ENCODE results near the gene PDP2. TPM values are rescaled to one million over a fixed set of nuclear protein-coding genes. Genes with fewer than 3 reads are reported as not detected.

The PDP2 gene
- total RNA-seq, 1 experiment from 2014 or later, result 27.2 TPM

DNA sequence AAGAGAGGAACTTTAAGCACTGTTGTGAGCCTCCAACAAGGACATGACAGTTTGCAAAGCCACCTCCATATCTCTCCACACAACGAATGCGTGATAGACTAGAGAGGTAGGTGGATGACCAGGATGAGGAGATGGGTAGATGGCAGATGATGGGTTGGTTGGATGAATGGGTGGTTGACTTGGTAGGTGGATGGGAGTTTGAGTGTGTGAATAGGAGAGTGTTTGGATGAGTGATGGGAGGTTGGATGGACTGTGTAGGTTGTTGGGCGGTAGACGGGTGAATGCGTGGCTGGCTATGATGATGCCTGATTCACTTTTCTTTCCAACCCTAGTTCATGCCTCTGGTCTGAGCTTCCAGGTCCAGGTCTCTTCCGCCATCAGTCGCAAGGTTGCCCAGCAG is 34.2 kb downstream of the PDP2 start:
- DNase-seq, result no peak
- intact Hi-C loops (cut with micrococcal nuclease; ENCODE audit: unreplicated experiment), result no loop called here
- Mint-ChIP-seq H3K27me3 (ENCODE audit: unreplicated experiment) (peaks cover 33% of the 10 kb centered on the region), H3K36me3 (ENCODE audit: insufficient read depth, unreplicated experiment) (no peaks in the 10 kb centered on the region), H3K27ac (ENCODE audit: unreplicated experiment) (no peak overlapping the region), H3K4me1 (ENCODE audit: low read depth, unreplicated experiment) (no peaks in the 10 kb centered on the region), H3K4me3 (ENCODE audit: low read depth, unreplicated experiment) (no peak overlapping the region), H3K9me3 (ENCODE audit: low read depth, unreplicated experiment) (no peaks in the 10 kb centered on the region)
- BruUV-seq (replicated peaks), result no TSS peak
- TF ChIP-seq, protein P1, sequence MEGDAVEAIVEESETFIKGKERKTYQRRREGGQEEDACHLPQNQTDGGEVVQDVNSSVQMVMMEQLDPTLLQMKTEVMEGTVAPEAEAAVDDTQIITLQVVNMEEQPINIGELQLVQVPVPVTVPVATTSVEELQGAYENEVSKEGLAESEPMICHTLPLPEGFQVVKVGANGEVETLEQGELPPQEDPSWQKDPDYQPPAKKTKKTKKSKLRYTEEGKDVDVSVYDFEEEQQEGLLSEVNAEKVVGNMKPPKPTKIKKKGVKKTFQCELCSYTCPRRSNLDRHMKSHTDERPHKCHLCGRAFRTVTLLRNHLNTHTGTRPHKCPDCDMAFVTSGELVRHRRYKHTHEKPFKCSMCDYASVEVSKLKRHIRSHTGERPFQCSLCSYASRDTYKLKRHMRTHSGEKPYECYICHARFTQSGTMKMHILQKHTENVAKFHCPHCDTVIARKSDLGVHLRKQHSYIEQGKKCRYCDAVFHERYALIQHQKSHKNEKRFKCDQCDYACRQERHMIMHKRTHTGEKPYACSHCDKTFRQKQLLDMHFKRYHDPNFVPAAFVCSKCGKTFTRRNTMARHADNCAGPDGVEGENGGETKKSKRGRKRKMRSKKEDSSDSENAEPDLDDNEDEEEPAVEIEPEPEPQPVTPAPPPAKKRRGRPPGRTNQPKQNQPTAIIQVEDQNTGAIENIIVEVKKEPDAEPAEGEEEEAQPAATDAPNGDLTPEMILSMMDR (IDR thresholded peaks at IDR 0.05; ENCODE audit: unreplicated experiment), result no peak
- CTCF ChIA-PET, result no interaction called here

DNA sequence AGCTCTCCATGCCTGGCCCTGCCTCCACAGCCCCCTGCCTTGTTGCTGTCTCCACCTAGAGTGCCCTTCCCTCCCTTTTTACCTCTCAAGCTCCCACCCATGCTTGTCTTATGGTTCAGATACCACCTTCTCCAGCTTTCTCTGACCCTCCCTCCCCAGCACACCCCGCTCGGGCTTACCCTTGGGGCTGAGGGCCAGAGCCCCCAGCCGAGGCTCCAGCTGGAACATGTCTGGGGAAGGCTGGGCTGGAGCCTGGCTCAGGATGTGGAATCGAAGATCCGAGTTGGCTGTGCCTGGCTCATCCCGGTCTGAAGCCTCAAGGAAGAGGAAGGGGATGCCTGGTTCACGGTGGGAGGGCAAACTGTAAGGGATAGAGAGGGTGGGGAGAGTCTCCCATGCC is 34.7 kb downstream of the PDP2 start:
- no peak for DNase-seq
- peaks cover 33% of the 10 kb centered on the region for H3K27me3 Mint-ChIP-seq (ENCODE audit: unreplicated experiment)
- H3K4me3 Mint-ChIP-seq (ENCODE audit: low read depth, unreplicated experiment), result no peak overlapping the region
- no peaks in the 10 kb centered on the region for H3K9me3 Mint-ChIP-seq (ENCODE audit: low read depth, unreplicated experiment)
- H3K4me1 Mint-ChIP-seq (ENCODE audit: low read depth, unreplicated experiment), result no peaks in the 10 kb centered on the region
- H3K27ac Mint-ChIP-seq (ENCODE audit: unreplicated experiment), result no peak overlapping the region
- no TSS peak for BruUV-seq (replicated peaks)
- CTCF ChIA-PET, result no interaction called here
- intact Hi-C loops (cut with micrococcal nuclease; ENCODE audit: unreplicated experiment), result no loop called here
- TF ChIP-seq, protein P1 (IDR thresholded peaks at IDR 0.05; ENCODE audit: unreplicated experiment), result no peak
- no peaks in the 10 kb centered on the region for H3K36me3 Mint-ChIP-seq (ENCODE audit: insufficient read depth, unreplicated experiment)

DNA sequence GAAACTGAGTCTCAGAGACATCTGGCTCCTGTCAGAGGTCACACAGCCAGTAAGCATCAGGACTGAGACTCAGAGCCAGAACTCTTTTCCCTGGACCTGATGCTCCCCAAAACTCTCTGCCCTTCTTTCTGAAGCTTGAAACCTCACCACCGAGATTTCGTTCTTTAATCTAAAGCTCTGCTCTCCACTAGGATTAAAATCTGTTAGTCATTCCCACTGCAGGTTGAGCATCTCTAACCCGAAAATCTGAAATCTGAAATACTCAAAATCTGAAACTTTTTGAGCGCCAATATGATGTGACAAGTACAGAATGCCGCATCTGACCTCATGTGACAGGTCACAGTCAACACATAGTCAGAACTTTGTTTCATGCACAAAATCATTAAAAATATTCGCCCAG is 36.2 kb downstream of the PDP2 start:
- Mint-ChIP-seq H3K4me3 (ENCODE audit: low read depth, unreplicated experiment) (no peak overlapping the region), H3K27ac (ENCODE audit: unreplicated experiment) (no peak overlapping the region), H3K36me3 (ENCODE audit: insufficient read depth, unreplicated experiment) (no peaks in the 10 kb centered on the region), H3K9me3 (ENCODE audit: low read depth, unreplicated experiment) (no peaks in the 10 kb centered on the region), H3K27me3 (ENCODE audit: unreplicated experiment) (peaks cover 33% of the 10 kb centered on the region), H3K4me1 (ENCODE audit: low read depth, unreplicated experiment) (no peaks in the 10 kb centered on the region)
- DNase-seq, result no peak
- CTCF ChIA-PET, result no interaction called here
- intact Hi-C loops (cut with micrococcal nuclease; ENCODE audit: unreplicated experiment), result no loop called here
- TF ChIP-seq, protein P1 (IDR thresholded peaks at IDR 0.05; ENCODE audit: unreplicated experiment), result no peak
- BruUV-seq (replicated peaks), result no TSS peak

DNA sequence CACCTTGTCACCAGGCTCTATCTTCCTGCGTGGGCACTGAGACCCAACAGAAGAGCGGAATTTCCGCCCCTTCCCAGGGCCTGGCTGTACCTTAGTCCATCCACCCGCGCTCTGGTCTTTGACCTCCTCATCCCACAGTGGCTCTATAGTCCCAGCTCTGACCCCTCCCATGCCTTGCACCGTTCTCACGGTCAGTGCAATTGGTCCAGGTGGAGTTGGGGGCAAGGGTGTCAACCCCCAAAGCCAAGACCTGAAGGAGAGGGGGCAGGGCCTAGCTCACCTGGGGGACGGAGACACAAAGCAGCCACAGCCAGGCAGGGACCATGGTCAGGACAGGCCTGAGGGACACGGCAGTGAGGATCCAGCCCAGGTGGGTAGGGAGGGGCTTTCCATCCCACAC is 37.4 kb downstream of the PDP2 start:
- Mint-ChIP-seq H3K4me3 (ENCODE audit: low read depth, unreplicated experiment) (no peak overlapping the region), H3K27ac (ENCODE audit: unreplicated experiment) (no peak overlapping the region), H3K4me1 (ENCODE audit: low read depth, unreplicated experiment) (no peaks in the 10 kb centered on the region), H3K27me3 (ENCODE audit: unreplicated experiment) (peaks cover 33% of the 10 kb centered on the region), H3K9me3 (ENCODE audit: low read depth, unreplicated experiment) (no peaks in the 10 kb centered on the region), H3K36me3 (ENCODE audit: insufficient read depth, unreplicated experiment) (no peaks in the 10 kb centered on the region)
- DNase-seq, result no peak
- CTCF ChIA-PET, result no interaction called here
- TF ChIP-seq, protein P1 (IDR thresholded peaks at IDR 0.05; ENCODE audit: unreplicated experiment), result no peak
- intact Hi-C loops (cut with micrococcal nuclease; ENCODE audit: unreplicated experiment), result no loop called here
- no TSS peak for BruUV-seq (replicated peaks)

Data from Calu3 (cell line).